Measurements from ENCODE around the gene CPXM1. TPM values are rescaled to one million over a fixed set of nuclear protein-coding genes. Genes with fewer than 3 reads are reported as not detected.

The CPXM1 gene
- polyA plus RNA-seq (2013): 92.0 TPM

GRCh38 chr20:2800521-2801285, at the start of gene CPXM1:
Gene CPXM1 (minus strand): TSS chr20:2800627. CDS start chr20:2800572, 55 bp downstream.
- H3K27me3 ChIP-seq (replicated peaks in 2 of 5; ENCODE audit: control insufficient read depth in 4 of 5, insufficient read depth in 5 of 5, low read length in 4 of 5): peaks cover 0 to 14% (median 6%) of the 10 kb centered on the region in 5 experiments
- H3K27ac ChIP-seq (ENCODE audit: insufficient read depth in 1 of 2, low read depth in 1 of 2, low read length in 2 of 2, poor library complexity in 1 of 2, severe bottlenecking in 2 of 2): peak within 1 kb of the TSS; percentile 79 to 88
- ChIA-PET CTCF (interaction anchor here (1.0 to 1.4 kb wide), 6 partner anchors 12 to 92 kb away, joined by 3 to 9 read pairs (median 3); partner anchors contain the start of gene C20orf141), POLR2A (interaction anchor here (0.6 to 2.5 kb wide), 11 partner anchors 9 to 1954 kb away, joined by 3 to 9 read pairs (median 4); partner anchors contain the start of genes C20orf141, PCED1A and VPS16)
- H3K4me1 ChIP-seq (ENCODE audit: control extremely low read depth in 1 of 4, control insufficient read depth in 4 of 4, insufficient read depth in 4 of 4, low read length in 3 of 4): peaks cover 0 to 54% (median 41%) of the 10 kb centered on the region in 4 experiments
- no peaks in the 10 kb centered on the region for H3K9me3 ChIP-seq (ENCODE audit: control extremely low read depth in 1 of 5, control insufficient read depth in 4 of 5, insufficient read depth in 2 of 5, low read depth in 1 of 5, low read length in 4 of 5)
- H3K4me3 ChIP-seq (ENCODE audit: control insufficient read depth in 1 of 7, extremely low read depth in 1 of 7, insufficient read depth in 4 of 7, low read depth in 2 of 7, low read length in 6 of 7): peak within 1 kb of the TSS; percentile 60 to 95 (median 86)
- DNase-seq: peak; percentile 93 to 99 (median 98)
- H3K36me3 ChIP-seq (ENCODE audit: control insufficient read depth in 4 of 4, insufficient read depth in 4 of 4, low read length in 3 of 4): peaks cover 5 to 32% (median 26%) of the 10 kb centered on the region in 4 experiments
- 0% methylated on average over 23 of the region's 52 CpGs for WGBS (ENCODE audit: insufficient coverage)

- Histone ChIP-seq H3K9me3 (ENCODE audit: control extremely low read depth in 1 of 5, control insufficient read depth in 4 of 5, insufficient read depth in 2 of 5, low read depth in 1 of 5, low read length in 4 of 5) (no peaks in the 10 kb centered on the region), H3K4me3 (ENCODE audit: control insufficient read depth in 1 of 7, extremely low read depth in 1 of 7, insufficient read depth in 4 of 7, low read depth in 2 of 7, low read length in 6 of 7) (no peak overlapping the region), H3K27ac (ENCODE audit: insufficient read depth in 1 of 2, low read depth in 1 of 2, low read length in 2 of 2, poor library complexity in 1 of 2, severe bottlenecking in 2 of 2) (no peak overlapping the region), H3K27me3 (replicated peaks in 2 of 5; ENCODE audit: control insufficient read depth in 4 of 5, insufficient read depth in 5 of 5, low read length in 4 of 5) (no peaks in the 10 kb centered on the region), H3K4me1 (ENCODE audit: control extremely low read depth in 1 of 4, control insufficient read depth in 4 of 4, insufficient read depth in 4 of 4, low read length in 3 of 4) (peaks cover 5 to 17% (median 13%) of the 10 kb centered on the region in 4 experiments), H3K36me3 (ENCODE audit: control insufficient read depth in 4 of 4, insufficient read depth in 4 of 4, low read length in 3 of 4) (peaks cover 0 to 10% (median 2%) of the 10 kb centered on the region in 4 experiments)
- 100% methylated on average over 1 of the region's 4 CpGs for WGBS (ENCODE audit: insufficient coverage)
- CTCF ChIA-PET: interaction anchor here (1.0 to 3.7 kb wide), 8 partner anchors 9 to 135 kb away, joined by 3 to 14 read pairs (median 6); partner anchors contain the start of genes PCED1A and VPS16
- DNase-seq: peak in 2 of 3 donors; percentile 21 to 25
- POLR2A ChIA-PET: no interaction called here
These were observed 49.1 kb upstream of the CPXM1 start for GRCh38 chr20:2849529-2849928.

GRCh38 chr20:2847802-2848201, 47.4 kb upstream of the CPXM1 start:
- Histone ChIP-seq H3K27me3 (replicated peaks in 2 of 5; ENCODE audit: control insufficient read depth in 4 of 5, insufficient read depth in 5 of 5, low read length in 4 of 5) (no peaks in the 10 kb centered on the region), H3K4me1 (ENCODE audit: control extremely low read depth in 1 of 4, control insufficient read depth in 4 of 4, insufficient read depth in 4 of 4, low read length in 3 of 4) (peaks cover 4 to 11% (median 7%) of the 10 kb centered on the region in 4 experiments), H3K9me3 (ENCODE audit: control extremely low read depth in 1 of 5, control insufficient read depth in 4 of 5, insufficient read depth in 2 of 5, low read depth in 1 of 5, low read length in 4 of 5) (no peaks in the 10 kb centered on the region), H3K4me3 (ENCODE audit: control insufficient read depth in 1 of 7, extremely low read depth in 1 of 7, insufficient read depth in 4 of 7, low read depth in 2 of 7, low read length in 6 of 7) (no peak overlapping the region), H3K36me3 (ENCODE audit: control insufficient read depth in 4 of 4, insufficient read depth in 4 of 4, low read length in 3 of 4) (peaks cover 0 to 12% (median 4%) of the 10 kb centered on the region in 4 experiments), H3K27ac (ENCODE audit: insufficient read depth in 1 of 2, low read depth in 1 of 2, low read length in 2 of 2, poor library complexity in 1 of 2, severe bottlenecking in 2 of 2) (no peak overlapping the region)
- 95% methylated on average over 3 of the region's 4 CpGs for WGBS (ENCODE audit: insufficient coverage)
- no peak for DNase-seq
- POLR2A ChIA-PET: no interaction called here
- CTCF ChIA-PET: interaction anchor here (1.4 kb wide), 1 partner anchor 90 kb away, joined by 3 read pairs; no protein-coding TSS in a partner anchor

DNA sequence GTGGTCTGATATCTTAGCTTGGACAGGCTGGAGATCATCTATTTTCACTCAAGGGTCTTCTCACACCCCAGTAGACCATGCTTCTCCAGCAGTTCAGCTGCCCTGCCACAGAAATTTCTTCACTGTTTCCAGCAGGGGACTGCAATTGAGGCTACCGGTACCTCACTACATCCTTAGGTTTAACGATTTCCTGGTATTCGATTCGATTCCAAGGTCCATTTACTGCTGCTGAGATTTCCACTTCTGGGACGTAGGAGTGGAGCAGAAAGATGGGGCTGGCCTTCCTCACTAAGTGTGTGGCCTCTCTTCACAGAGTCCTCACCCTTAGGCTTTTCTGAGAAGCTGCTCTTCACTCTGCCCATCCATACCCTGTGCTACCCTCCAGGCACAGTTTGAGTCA, 46.3 kb upstream of the CPXM1 start:
- POLR2A ChIA-PET: no interaction called here
- WGBS (ENCODE audit: insufficient coverage): 94% methylated on average over 3 of the region's 5 CpGs
- Histone ChIP-seq H3K36me3 (ENCODE audit: control insufficient read depth in 4 of 4, insufficient read depth in 4 of 4, low read length in 3 of 4) (peaks cover 0 to 12% (median 4%) of the 10 kb centered on the region in 4 experiments), H3K27ac (ENCODE audit: insufficient read depth in 1 of 2, low read depth in 1 of 2, low read length in 2 of 2, poor library complexity in 1 of 2, severe bottlenecking in 2 of 2) (no peak overlapping the region), H3K9me3 (ENCODE audit: control extremely low read depth in 1 of 5, control insufficient read depth in 4 of 5, insufficient read depth in 2 of 5, low read depth in 1 of 5, low read length in 4 of 5) (no peaks in the 10 kb centered on the region), H3K4me1 (ENCODE audit: control extremely low read depth in 1 of 4, control insufficient read depth in 4 of 4, insufficient read depth in 4 of 4, low read length in 3 of 4) (peaks cover 0 to under 1% (median 0%) of the 10 kb centered on the region in 4 experiments), H3K27me3 (replicated peaks in 2 of 5; ENCODE audit: control insufficient read depth in 4 of 5, insufficient read depth in 5 of 5, low read length in 4 of 5) (no peaks in the 10 kb centered on the region), H3K4me3 (ENCODE audit: control insufficient read depth in 1 of 7, extremely low read depth in 1 of 7, insufficient read depth in 4 of 7, low read depth in 2 of 7, low read length in 6 of 7) (no peak overlapping the region)
- DNase-seq: no peak
- CTCF ChIA-PET: no interaction called here

DNA sequence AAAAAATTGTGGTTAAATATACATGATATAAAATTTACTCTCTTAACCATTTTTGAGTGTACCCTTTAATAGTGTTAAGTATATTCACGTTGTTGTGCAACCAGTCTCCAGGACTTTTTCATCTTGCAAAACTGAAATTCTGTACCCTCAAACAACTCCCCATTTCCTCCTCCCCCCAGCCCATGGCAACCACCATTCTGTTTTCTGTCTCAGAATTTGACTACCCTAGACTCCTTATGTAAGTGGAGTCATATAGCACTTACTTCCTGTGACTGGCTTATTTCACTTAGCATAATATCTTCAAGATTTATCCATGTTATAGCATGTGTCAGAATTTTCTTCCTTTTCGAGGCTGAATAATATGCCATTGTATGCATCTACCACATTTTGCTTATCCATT, 45.2 kb upstream of the CPXM1 start:
- H3K4me1 ChIP-seq (ENCODE audit: control extremely low read depth in 1 of 4, control insufficient read depth in 4 of 4, insufficient read depth in 4 of 4, low read length in 3 of 4): peaks cover 3 to 7% (median 5%) of the 10 kb centered on the region in 4 experiments
- ChIA-PET CTCF (no interaction called here), POLR2A (no interaction called here)
- no CpG with 5 or more reads among the region's 2 CpGs for WGBS (ENCODE audit: insufficient coverage)
- no peaks in the 10 kb centered on the region for H3K9me3 ChIP-seq (ENCODE audit: control extremely low read depth in 1 of 5, control insufficient read depth in 4 of 5, insufficient read depth in 2 of 5, low read depth in 1 of 5, low read length in 4 of 5)
- no peak overlapping the region for H3K4me3 ChIP-seq (ENCODE audit: control insufficient read depth in 1 of 7, extremely low read depth in 1 of 7, insufficient read depth in 4 of 7, low read depth in 2 of 7, low read length in 6 of 7)
- no peak overlapping the region for H3K27ac ChIP-seq (ENCODE audit: insufficient read depth in 1 of 2, low read depth in 1 of 2, low read length in 2 of 2, poor library complexity in 1 of 2, severe bottlenecking in 2 of 2)
- no peak for DNase-seq
- no peaks in the 10 kb centered on the region for H3K27me3 ChIP-seq (replicated peaks in 2 of 5; ENCODE audit: control insufficient read depth in 4 of 5, insufficient read depth in 5 of 5, low read length in 4 of 5)
- H3K36me3 ChIP-seq (ENCODE audit: control insufficient read depth in 4 of 4, insufficient read depth in 4 of 4, low read length in 3 of 4): peaks cover 0 to 12% (median 4%) of the 10 kb centered on the region in 4 experiments

DNA sequence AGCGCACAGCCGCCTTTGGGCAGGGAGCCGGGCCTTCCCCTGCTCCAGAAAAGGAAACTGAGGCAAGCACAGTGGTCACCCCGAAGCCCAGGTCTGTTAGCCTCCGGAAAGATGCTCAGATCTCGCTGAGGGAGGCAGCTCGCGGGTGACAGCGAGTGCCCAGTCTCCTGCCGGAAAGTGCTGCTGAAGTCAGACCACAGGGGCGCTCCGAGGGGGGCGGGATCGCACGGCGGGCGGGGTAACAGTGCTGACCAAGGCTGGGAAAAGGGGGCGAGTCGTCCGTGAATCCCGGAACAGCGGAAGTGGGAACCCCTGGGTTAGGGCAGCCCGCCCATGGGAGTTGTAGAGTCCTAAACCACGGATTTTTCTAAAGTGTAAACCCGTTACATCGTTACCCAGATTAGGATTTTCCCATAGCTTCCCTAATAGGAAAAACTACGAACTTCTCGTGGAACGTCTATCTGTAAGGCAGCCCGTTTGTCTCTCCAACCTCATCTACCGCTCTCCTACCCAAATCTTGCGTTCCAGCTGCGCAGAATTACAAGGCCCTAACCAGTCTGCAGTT, 40.6 kb upstream of the CPXM1 start:
- Histone ChIP-seq H3K27me3 (replicated peaks in 2 of 5; ENCODE audit: control insufficient read depth in 4 of 5, insufficient read depth in 5 of 5, low read length in 4 of 5) (no peaks in the 10 kb centered on the region), H3K36me3 (ENCODE audit: control insufficient read depth in 4 of 4, insufficient read depth in 4 of 4, low read length in 3 of 4) (peaks cover 0 to 22% (median 18%) of the 10 kb centered on the region in 4 experiments), H3K4me1 (ENCODE audit: control extremely low read depth in 1 of 4, control insufficient read depth in 4 of 4, insufficient read depth in 4 of 4, low read length in 3 of 4) (peaks cover 3 to 20% (median 13%) of the 10 kb centered on the region in 4 experiments), H3K4me3 (ENCODE audit: control insufficient read depth in 1 of 7, extremely low read depth in 1 of 7, insufficient read depth in 4 of 7, low read depth in 2 of 7, low read length in 6 of 7) (peak overlapping the region; percentile 45 to 93 (median 84)), H3K9me3 (ENCODE audit: control extremely low read depth in 1 of 5, control insufficient read depth in 4 of 5, insufficient read depth in 2 of 5, low read depth in 1 of 5, low read length in 4 of 5) (no peaks in the 10 kb centered on the region), H3K27ac (ENCODE audit: insufficient read depth in 1 of 2, low read depth in 1 of 2, low read length in 2 of 2, poor library complexity in 1 of 2, severe bottlenecking in 2 of 2) (peak overlapping the region in 1 of 2 experiments; percentile 64)
- WGBS (ENCODE audit: insufficient coverage): 10% methylated on average over 33 of the region's 33 CpGs
- ChIA-PET POLR2A (interaction anchor here (1.6 kb wide), 1 partner anchor 40 kb away, joined by 9 read pairs; no protein-coding TSS in a partner anchor), CTCF (interaction anchor here (0.9 to 1.0 kb wide), 2 partner anchors 8 to 11 kb away, joined by 4 to 6 read pairs; no protein-coding TSS in a partner anchor)
- DNase-seq: no peak

Measured in common myeloid progenitor, CD34-positive (primary cell).